Skeletal muscle cell (primary cell): ENCODE data around the gene DHDH.

Experiments used
- DNase-seq: peaks from one replicate; pipeline ENCODE4 v3.0.0-alpha.2; 2010; ENCODE audit warnings: low read depth
- H3K4me3 ChIP-seq: 2 replicates; pipeline ENCODE4 v1.5.1; 2011; ENCODE audit warnings: low read depth, mild to moderate bottlenecking, control low read depth, low read length, moderate library complexity

Gene DHDH

DNA sequence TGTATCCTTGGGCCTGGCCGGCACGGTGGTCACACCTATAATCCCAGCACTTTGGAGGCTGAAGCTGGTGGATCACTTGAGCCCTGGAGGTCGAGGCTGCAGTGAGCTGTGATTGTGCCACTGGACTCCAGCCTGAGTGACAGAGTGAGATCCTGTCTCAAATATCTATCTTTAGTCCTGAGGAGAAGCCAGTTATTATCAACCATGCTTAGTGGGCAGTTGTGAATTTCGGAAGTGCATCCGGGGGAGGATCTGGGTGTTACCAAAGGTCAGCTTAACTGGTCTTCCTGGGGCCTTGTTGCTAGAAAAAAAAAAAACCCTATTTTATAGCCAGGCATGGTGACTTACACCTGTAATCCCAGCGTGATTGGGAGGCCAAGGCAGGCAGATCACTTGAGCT is 9.6 kb downstream of the DHDH start:
- H3K4me3 ChIP-seq, result no peak overlapping the region
- DNase-seq, result no peak

DNA sequence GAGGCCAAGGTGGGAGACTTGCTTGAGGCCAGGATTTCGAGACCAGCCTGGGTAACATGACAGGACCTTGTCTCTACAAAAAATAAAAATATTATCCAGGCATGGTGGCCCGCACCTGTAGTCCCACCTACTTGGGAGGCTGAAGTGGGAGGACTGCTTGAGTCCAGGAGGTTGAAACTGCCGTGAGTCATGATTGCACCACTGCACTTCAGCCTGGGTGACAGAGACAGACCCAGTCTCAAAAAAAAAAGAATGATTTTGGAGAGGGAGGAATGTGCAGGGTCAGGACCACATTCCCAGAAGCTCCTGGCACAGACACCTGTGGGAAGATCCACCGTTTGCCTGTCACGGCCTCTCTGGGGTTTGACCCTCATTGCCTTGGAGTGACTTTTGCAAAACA is 11.9 kb downstream of the DHDH start:
- no peak for DNase-seq
- no peak overlapping the region for H3K4me3 ChIP-seq

DNA sequence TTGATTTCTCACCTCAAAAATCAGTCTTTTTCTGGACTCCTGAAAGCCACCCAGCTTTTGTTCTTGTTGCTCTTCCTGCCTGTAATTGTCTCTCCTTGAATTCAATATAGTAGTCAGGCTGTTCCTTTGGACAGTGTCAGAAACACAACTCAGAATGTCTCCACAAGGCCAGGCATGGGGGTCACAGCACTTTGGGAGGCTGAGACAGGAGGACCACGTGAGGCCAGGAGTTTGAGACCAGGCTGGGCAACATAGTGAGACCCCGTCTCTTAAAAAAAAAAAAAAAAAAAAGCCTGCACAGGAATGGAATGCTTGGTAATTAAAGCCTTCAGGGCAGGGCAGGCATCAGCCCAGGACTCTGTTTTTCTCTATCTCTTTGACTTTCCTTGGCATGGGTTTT is 12.3 kb downstream of the DHDH start:
- H3K4me3 ChIP-seq, result no peak overlapping the region
- DNase-seq, result no peak

DNA sequence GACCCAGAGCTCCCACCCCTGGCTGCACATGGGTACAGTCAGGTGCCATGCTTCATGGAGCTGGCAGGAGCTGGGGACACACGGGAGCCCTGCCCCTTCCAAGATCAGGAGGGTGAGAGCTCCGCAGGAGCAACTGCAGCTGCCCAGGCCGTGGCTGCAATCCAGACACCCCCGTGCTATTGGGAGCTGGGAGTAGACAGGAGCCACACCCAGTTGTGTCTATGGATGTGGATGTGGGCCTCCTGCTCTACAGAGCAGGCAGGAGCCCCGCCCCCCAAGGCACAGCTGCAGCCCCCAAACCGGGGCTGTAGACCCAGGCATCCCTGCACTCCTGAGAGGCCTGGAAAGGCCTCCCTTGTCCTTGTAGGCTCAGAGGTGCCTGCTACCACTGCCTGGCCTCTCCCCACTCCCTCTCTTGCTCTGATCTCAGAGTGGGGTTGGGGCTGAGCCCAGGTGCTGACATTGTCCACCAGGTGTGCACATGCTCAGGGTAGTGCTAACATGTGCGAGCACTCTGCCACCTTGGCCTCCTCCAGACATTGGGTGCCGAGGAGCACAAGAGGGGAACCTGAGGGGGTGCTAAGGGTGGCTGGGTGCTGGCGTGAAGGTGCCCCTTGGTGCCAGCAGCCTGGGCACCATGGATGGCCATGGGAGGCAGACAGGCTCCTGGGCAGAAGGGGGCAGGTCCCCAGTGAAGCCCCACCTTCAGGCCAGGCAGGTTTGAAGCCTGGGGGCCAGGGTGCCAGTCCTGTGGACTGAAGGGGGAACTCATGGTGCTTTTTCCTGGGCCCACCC is 13.2 kb downstream of the DHDH start:
- no peak for DNase-seq
- H3K4me3 ChIP-seq, result no peak overlapping the region

DNA sequence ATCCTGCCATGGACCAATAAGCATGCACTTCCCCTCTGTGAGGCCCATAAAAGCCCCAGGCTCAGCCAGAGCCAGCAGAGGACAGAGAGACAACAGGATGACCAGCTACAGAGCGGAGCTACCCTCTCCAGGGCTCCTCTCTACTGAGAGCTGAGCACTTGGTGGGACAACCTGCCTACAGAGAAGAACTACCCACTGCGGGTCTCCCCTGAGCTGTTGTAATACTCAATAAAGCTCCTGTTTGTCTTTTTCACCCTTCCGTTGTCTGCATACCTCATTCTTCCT is 13.7 kb downstream of the DHDH start:
- no peak for DNase-seq
- H3K4me3 ChIP-seq, result no peak overlapping the region

DNA sequence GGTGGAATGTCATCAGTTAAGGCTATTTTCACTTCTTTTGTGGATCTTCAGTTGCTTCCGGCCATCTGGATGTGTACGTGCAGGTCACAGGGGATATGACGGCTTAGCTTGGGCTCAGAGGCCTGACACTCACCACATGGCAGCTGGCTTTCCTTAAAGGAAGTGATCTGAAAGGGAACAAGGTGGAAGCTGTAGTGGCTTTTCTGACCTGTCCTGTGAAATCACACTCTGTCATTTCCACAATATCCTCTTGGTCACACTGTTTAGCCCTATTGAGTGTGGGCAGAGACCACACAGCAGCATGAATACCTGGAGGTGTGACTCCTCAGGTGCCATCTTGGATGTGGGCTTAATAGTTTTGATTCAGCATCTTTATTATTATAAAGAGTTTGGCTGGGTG is 16.7 kb downstream of the DHDH start:
- no peak for DNase-seq
- no peak overlapping the region for H3K4me3 ChIP-seq

DNA sequence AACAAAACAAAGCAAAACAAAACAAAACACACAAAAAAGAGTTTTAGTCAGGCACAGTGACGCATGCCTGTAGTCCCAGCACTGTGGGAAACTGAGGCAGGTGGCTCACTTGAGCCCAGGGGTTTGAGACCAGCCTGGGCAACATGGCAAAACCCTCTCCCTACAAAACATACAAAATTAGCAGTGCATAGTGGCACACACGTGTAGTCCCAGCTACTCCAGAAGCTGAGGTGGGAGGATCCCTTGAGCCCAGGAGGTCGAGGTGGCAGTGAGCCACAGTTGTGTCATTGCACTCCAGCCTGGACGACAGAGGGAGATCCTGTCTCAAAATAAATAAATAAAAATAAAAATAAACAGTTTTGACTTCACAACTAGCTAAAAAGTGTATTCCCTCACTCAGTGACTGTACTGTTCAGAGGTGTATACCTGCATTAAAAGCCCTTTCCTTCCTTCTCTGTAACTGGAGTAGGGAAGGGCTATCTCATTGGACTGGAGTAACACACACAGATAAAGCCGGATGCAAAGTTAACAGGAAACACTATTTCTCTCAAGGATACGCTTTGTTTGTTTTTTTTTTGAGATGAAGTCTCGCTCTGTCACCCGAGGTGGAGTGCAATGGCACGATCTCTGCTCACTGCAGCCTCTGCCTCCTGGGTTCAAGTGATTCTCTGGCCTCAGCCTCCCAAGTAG is 17.5 kb downstream of the DHDH start:
- no peak overlapping the region for H3K4me3 ChIP-seq

DNA sequence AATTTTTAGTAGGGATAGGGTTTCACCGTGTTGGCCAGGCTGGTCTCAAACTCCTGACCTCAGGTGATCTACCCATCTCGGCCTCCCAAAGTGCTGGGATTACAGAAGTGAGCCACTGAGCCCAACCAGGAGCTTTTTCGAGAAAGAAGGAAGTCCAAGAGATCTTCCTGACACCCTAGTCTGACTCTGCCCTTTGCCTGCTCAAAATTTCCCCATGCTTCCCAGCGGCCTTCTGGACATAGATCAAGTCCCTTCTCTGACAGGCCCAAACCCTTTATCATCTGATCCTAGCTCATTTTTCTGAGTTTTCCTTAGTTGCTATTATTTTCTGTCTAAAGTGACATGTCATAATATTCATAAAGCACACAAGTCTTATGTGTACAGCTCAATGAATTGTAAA is 19.6 kb downstream of the DHDH start:
- DNase-seq, result no peak
- no peak overlapping the region for H3K4me3 ChIP-seq

More for the DNA sequence above, 17.5 kb downstream of the DHDH start:
- no peak for DNase-seq

DNA sequence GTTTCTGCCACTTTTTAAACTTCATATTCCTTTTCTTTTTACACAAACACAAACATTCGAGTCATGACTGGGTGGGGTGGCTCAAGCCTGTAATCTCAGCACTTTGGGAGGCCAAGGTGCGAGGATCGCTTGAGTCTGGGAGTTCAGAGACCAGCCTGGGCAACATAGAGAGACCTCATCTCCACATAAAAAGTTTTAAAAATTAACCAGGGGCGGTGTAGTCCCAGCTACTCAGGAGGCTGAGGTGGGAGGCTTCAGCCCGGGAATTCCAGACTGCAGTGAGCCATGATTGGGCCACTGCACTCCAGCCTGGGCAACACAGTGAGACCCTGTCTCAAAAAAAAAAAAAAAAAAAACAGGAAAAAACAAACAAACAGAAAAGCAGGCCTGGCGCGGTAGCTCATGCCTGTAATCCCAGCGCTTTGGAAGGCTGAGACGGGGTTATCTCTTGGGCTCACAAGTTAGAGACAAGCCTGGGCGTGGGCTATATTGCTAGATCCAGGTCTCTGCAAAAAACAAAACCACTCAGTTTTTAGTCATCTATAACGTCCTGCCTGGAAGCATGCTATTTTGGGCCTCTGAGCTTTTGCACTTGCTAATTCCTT is 20.6 kb downstream of the DHDH start:
- H3K4me3 ChIP-seq, result peak overlapping the region; percentile 95
- no peak for DNase-seq

DNA sequence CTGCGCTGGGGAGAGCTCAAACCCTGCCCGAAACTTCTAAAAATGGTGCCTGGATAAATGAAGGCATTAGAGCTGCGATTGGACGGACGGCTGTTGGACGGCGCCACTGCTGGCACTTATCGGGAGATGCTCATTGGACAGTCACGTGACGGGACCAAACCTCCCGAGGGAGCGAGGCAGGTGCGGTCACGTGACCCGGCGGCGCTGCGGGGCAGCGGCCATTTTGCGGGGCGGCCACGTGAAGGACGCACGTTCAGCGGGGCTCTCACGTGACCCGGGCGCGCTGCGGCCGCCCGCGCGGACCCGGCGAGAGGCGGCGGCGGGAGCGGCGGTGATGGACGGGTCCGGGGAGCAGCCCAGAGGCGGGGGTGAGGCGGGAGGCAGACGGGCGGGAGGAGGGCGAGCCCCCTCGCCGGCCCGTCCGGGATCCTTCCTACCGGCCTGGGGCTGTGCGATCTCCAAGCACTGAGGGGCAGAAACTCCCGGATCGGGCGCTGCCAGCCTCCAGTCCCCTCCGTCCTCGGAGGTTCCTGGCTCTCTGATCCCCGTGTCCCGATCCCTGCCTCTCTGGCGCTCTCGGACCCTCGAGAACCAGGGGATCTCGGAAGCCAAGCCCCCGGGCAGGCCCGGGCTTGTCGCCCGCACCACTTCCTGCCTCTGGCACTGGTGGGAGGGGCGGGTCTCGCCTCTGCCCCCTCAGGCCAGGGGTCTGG is 21.3 kb downstream of the DHDH start, which contains the start of gene BAX:
BAX (plus strand) TSS at position 281 of the 713 bp plus-strand sequence; CDS start at position 335, 54 bp downstream.
- peak; percentile 76 for DNase-seq
- peak within 1 kb of the TSS; percentile 95 for H3K4me3 ChIP-seq

DNA sequence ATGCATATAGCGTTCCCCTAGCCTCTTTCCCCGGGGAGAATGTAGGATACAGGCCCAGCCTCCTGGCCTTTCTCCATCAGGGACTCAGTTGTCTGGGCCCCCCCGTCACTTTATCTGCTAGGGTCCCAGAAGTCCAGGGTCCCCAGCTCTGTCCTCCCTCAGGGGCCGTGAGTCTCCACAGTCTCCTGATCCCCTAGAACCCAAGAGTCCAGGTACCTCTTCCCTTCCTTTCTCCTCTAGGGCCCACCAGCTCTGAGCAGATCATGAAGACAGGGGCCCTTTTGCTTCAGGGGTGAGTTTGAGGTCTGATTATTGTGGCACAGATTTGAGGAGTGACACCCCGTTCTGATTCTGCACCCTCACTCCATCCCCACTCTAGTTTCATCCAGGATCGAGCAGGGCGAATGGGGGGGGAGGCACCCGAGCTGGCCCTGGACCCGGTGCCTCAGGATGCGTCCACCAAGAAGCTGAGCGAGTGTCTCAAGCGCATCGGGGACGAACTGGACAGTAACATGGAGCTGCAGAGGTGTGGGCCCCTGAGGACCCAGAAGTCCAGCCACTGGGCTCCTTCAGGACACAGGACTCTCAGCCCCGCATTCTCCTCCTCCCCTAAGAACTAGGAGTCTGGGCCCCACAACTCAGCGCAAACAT is 21.9 kb downstream of the DHDH start:
- peak overlapping the region; percentile 95 for H3K4me3 ChIP-seq
- no peak for DNase-seq

DNA sequence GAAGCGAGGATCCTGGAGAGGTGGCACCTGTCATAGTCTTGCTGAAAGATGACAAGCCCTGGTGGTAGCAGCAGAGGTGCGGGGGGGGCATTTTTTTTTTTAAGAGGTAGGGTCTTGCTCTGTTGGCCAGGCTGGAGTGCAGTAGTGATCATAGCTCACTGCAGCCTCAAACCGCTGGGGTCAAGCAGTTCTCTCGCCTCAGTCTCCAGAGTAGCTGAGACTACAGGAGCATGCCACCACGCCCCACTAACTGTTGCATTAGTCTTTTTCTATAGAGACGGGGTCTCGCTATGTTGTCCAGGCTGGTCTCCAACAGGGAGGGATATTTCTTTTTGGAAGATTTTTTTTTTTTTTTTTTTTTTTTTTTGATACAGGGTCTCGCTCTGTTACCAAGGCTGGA is 24.5 kb downstream of the DHDH start:
- no peak for DNase-seq
- H3K4me3 ChIP-seq, result no peak overlapping the region

DNA sequence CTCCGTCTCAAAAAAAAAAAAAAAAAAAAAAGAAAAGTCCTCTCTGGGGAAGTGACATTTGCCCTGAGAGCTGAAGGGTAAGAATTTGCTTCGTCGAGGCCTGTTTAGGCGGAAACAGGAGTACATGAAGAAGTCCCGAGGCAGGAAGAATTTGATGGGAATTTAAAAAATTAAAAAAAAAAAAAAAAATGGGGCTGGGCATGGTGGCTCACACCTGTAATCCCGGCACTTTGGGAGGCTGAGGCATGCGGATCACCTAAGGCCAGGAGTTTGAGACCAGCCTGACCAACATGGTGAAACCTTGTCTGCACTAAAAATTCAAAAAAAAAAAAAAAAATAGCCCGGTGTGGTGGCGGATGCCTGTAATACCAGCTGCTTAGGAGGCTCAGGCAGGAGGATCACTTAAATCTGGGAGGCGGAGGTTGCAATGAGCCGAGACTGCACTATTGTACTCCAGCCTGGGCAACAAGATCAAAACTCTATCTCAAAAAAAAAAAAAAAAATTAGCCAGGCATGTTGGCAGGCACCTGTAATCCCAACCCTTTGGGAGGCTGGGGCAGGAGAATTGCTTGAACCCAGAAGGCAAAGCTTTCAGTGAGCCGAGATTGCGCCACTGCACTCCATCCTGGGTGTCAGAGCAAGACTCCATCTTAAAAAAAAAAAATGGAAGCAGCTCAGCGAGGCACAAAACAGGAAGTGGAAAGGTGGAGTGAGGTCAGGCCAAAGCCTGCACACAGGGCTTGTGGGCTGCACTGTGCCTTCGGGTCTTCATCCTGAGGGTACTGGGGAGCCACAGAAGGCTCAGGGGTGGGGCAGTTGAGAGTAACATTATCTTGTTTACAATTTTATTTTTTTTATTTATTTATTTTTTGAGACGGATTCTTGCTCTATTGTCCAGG is 26.1 kb downstream of the DHDH start:
- H3K4me3 ChIP-seq, result no peak overlapping the region
- no peak for DNase-seq

DNA sequence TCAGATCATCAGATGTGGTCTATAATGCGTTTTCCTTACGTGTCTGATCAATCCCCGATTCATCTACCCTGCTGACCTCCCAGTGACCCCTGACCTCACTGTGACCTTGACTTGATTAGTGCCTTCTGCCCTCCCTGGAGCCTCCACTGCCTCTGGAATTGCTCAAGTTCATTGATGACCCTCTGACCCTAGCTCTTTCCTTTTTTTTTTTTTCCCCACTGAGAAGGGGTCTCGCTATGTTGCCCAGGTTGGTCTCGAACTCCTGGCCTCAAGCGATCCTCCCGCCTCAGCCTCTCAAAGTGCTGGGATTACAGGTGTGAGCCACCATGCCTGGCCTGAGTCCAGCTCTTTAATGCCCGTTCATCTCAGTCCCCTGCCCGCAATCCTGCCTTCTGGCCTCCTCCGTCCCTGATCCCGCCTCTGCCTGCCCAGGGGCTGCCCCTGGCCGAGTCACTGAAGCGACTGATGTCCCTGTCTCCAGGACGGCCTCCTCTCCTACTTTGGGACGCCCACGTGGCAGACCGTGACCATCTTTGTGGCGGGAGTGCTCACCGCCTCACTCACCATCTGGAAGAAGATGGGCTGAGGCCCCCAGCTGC is 27.7 kb downstream of the DHDH start:
- H3K4me3 ChIP-seq, result no peak overlapping the region
- DNase-seq, result no peak

DNA sequence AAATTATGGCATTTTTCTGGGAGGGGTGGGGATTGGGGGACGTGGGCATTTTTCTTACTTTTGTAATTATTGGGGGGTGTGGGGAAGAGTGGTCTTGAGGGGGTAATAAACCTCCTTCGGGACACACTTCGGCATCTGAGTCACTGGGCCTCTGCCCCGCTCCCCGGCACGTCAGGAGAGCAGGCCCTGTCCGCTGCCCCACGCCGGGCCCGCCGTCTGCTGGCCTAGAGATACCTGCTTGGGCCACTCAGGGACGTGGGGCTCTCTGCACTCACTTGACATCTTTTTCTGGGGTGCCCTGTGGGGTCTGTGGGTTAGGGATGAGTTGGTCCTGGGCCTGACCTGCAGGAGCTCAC is 28.2 kb downstream of the DHDH start:
- no peak for DNase-seq
- H3K4me3 ChIP-seq, result no peak overlapping the region

DNA sequence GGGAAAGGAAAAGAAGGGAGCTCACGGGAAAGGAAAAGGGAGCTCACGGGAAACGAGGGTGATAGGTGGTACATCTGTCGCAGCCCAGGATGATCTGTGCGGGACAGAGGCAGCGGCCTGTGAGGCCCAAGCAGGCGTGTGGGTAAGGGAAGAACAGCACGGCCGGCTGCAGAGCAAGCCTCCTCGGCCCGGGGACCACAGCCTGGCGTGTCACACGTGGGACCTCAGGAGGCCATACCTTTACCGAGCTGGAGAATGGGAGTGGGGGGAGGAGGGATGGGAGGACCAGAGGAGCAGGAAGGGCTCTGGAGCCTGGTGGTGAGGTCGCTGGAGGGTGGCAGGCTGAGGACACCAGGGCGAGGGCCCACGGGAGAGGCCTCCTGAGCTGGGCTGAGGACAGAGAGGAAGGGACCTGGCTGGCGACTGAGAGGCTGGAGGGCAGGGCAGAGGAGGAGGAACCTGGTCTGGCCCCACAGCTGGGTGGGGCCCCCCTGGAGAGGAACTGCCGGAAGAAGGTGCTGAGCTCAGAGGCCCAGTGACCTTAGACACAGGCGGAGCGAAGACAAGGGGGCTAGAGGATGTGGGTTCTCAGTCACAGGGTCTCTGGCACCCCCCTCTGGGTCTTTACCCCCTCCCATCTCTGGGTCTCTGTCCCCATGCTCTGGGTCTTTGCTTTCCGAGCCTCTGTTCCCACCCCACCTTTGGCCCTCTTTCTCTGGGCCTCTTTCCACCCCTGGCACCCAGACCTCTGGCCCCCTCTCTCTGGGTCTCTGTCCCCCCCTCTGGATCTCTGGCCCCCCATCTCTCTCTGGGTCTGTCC is 28.7 kb downstream of the DHDH start:
- no peak overlapping the region for H3K4me3 ChIP-seq
- no peak for DNase-seq

DNA sequence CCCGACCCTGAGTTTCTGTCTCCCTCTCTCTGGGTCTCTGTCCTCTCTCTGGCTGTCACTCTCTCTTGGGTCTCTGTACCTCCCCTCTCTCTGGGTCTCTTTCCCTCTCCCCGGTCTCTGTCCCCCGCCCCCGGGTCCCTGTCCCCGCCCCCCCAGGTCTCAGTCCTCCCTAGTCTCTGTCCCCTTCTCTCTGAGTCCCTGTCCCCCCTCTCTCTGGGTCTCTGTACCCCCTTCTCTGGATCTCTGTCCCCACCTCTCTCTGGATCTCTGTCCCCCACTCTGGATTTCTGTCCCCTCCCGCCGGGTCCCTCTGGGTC is 29.3 kb downstream of the DHDH start:
- H3K4me3 ChIP-seq, result no peak overlapping the region
- DNase-seq, result no peak
